ENCODE data around the gene AFTPH. TPM values are rescaled to one million over a fixed set of nuclear protein-coding genes. Genes with fewer than 3 reads are reported as not detected.

AFTPH gene
- polyA plus RNA-seq, 3 donors, result 22.3 to 28.6 (median 28.4) TPM

DNA sequence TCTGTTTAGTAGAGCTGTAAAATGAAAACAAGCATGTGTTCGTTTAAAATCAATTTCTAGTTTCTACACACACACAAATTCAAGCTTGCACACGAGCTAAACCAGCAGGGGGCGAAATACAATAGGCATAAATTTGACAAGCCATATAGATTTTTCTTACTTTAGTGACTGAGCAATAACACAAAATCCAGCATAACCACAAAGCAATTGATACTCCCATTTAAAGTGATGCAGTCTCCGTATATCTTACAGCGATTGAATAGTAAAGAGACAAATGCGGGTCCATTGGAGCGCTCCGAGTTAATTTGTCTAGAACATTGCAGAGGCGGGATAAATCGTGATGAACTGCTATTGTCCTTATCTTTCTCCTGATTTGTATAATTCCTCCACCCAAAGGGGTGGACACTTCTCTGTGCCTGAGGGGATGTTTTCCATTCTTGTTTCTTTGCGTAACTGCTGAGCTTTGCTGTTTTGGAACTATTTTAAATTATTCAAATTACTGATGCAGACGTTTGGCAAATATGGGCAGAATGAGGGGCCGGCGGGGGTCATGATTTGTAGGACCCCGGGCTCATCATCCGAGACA lies 1.2 kb upstream of the AFTPH start:
- H3K27me3 ChIP-seq (ENCODE audit: control insufficient read depth in 2 of 2, insufficient read depth in 2 of 2, low read length in 2 of 2), result no peaks in the 10 kb centered on the region
- Mint-ChIP-seq H3K36me3 (peaks cover 0 to 2% of the 10 kb centered on the region in 2 donors), H3K9me3 (peaks cover 0 to 2% (median 0%) of the 10 kb centered on the region in 7 donors), H3K4me3 (peak overlapping the region; percentile 96 to 99), H3K27ac (peak overlapping the region; percentile 89 to 100 (median 99)), H3K27me3 (ENCODE audit: low read depth in 3 of 3) (peaks cover 0 to 1% (median 0%) of the 10 kb centered on the region in 3 donors), H3K4me1 (peaks cover 25% of the 10 kb centered on the region)
- peaks cover 51% of the 10 kb centered on the region for H3K79me2 ChIP-seq (ENCODE audit: insufficient read depth, low read length)
- peak overlapping the region; percentile 99 for H3K9ac ChIP-seq (ENCODE audit: insufficient read depth, low read length, poor library complexity, severe bottlenecking)
- H2AFZ ChIP-seq (ENCODE audit: insufficient read depth, low read depth, low read length, poor library complexity, severe bottlenecking), result peak overlapping the region; percentile 80
- peaks cover 25 to 34% of the 10 kb centered on the region in 2 donors for H3K4me1 ChIP-seq (ENCODE audit: control insufficient read depth in 1 of 2, insufficient read depth in 2 of 2, low read length in 2 of 2)
- peak overlapping the region; percentile 93 to 98 for H3K27ac ChIP-seq (ENCODE audit: low read depth in 1 of 2, low read length in 2 of 2)
- 0% methylated on average over 1 of the region's 16 CpGs for WGBS (ENCODE audit: insufficient coverage)
- intact Hi-C loops (cut with micrococcal nuclease), result loop anchor here (2.0 to 10.0 kb wide), 5 partner anchors 38 to 352 kb away; no protein-coding TSS in a partner anchor
- peak overlapping the region; percentile 86 for H3K4me2 ChIP-seq (replicated peaks; ENCODE audit: extremely low read depth, low read length, poor library complexity, severe bottlenecking)
- peak; percentile 68 to 74 (median 69) for DNase-seq
- no peaks in the 10 kb centered on the region for H3K36me3 ChIP-seq (replicated peaks in 1 of 2; ENCODE audit: control insufficient read depth in 1 of 2, insufficient read depth in 2 of 2, low read length in 2 of 2)
- H4K20me1 ChIP-seq (ENCODE audit: insufficient read depth, low read length), result peaks cover 19% of the 10 kb centered on the region
- no peaks in the 10 kb centered on the region for H3K9me3 ChIP-seq (replicated peaks in 1 of 2; ENCODE audit: control insufficient read depth in 1 of 2, insufficient read depth in 1 of 2, low read length in 2 of 2)
- peak overlapping the region; percentile 72 to 95 (median 81) for H3K4me3 ChIP-seq (replicated peaks in 1 of 3; ENCODE audit: low read depth in 2 of 3, low read length in 3 of 3)
- peak; percentile 91 for TF ChIP-seq CTCF (IDR thresholded peaks at IDR 0.05)

DNA sequence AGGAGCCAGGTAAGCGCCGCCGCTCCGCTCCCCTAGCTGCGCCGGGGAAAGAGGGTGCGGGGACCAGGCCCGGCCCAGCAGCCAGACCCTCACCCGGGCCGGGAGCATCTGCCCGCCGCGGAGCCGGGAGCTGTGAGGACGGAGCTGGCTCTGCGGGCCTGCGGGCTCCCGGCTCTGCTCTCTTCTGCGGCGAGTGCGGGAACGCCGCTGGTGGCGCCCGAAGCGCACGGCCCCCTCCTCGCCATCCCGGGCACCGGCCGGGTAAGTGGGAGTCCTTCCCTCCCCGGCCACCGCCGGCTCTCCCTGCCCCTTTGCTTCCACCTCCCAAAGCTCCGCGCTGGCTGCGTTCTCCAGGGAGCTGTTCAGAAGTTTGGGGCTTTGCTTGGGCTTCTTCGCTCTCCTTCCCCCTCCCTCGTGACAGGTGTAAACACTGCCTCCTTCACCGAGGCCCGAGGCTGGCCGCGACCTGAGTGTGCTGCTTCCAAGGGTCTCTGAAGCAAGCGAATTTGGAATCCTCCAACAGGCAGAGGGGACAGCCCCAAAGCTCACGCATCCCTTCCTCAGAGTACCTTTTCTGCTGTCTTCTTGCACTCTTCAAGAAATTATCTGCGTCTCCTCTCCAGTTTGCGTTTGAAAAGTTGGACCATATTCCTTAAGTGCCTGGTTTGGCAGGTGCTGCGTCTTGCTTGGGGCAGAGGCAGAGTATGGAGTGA lies 632 bp downstream of the AFTPH start:
- H3K4me1 Mint-ChIP-seq, result peaks cover 36% of the 10 kb centered on the region
- intact Hi-C loops (cut with micrococcal nuclease), result loop anchor here (5.0 to 10.0 kb wide), 4 partner anchors 43 to 350 kb away; no protein-coding TSS in a partner anchor

More for the DNA sequence above, 632 bp downstream of the AFTPH start:
- H3K36me3 ChIP-seq (replicated peaks in 1 of 2; ENCODE audit: control insufficient read depth in 1 of 2, insufficient read depth in 2 of 2, low read length in 2 of 2), result no peaks in the 10 kb centered on the region
- H3K4me3 ChIP-seq (replicated peaks in 1 of 3; ENCODE audit: low read depth in 2 of 3, low read length in 3 of 3), result peak overlapping the region; percentile 72 to 95 (median 81)
- 0% methylated on average over 44 of the region's 48 CpGs for WGBS (ENCODE audit: insufficient coverage)
- no peak for TF ChIP-seq CTCF (IDR thresholded peaks at IDR 0.05)
- peak overlapping the region; percentile 99 for H3K9ac ChIP-seq (ENCODE audit: insufficient read depth, low read length, poor library complexity, severe bottlenecking)
- peak overlapping the region; percentile 80 for H2AFZ ChIP-seq (ENCODE audit: insufficient read depth, low read depth, low read length, poor library complexity, severe bottlenecking)
- peaks cover 38% of the 10 kb centered on the region for H4K20me1 ChIP-seq (ENCODE audit: insufficient read depth, low read length)
- H3K9me3 Mint-ChIP-seq, result peaks cover 0 to 2% (median 0%) of the 10 kb centered on the region in 7 donors
- peaks cover 6 to 9% of the 10 kb centered on the region in 2 donors for H3K36me3 Mint-ChIP-seq
- H3K4me1 ChIP-seq (ENCODE audit: control insufficient read depth in 1 of 2, insufficient read depth in 2 of 2, low read length in 2 of 2), result peaks cover 29 to 46% of the 10 kb centered on the region in 2 donors
- peaks cover 0 to 1% (median 0%) of the 10 kb centered on the region in 3 donors for H3K27me3 Mint-ChIP-seq (ENCODE audit: low read depth in 3 of 3)
- H3K79me2 ChIP-seq (ENCODE audit: insufficient read depth, low read length), result peaks cover 69% of the 10 kb centered on the region
- peak overlapping the region; percentile 86 for H3K4me2 ChIP-seq (replicated peaks; ENCODE audit: extremely low read depth, low read length, poor library complexity, severe bottlenecking)
- H3K27ac Mint-ChIP-seq, result peak overlapping the region; percentile 98 to 100 (median 100)
- no peaks in the 10 kb centered on the region for H3K27me3 ChIP-seq (ENCODE audit: control insufficient read depth in 2 of 2, insufficient read depth in 2 of 2, low read length in 2 of 2)
- no peaks in the 10 kb centered on the region for H3K9me3 ChIP-seq (replicated peaks in 1 of 2; ENCODE audit: control insufficient read depth in 1 of 2, insufficient read depth in 1 of 2, low read length in 2 of 2)
- DNase-seq, result peak in 1 of 3 donors; percentile 29
- peak overlapping the region; percentile 98 to 99 for H3K4me3 Mint-ChIP-seq
- H3K27ac ChIP-seq (ENCODE audit: low read depth in 1 of 2, low read length in 2 of 2), result peak overlapping the region; percentile 93 to 98
